GM21447 (cell line): ENCODE measurements around the gene LDHB.
"Not testable (repeated sequence)": the region's sequence is repeated elsewhere in the genome, so short reads cannot be mapped to it uniquely, and the experiment has no call there.

Experiments
- ATAC-seq: cut with Tn5 transposase; IDR thresholded peaks from one replicate; pipeline ENCODE4 v1.9.1; 2021; ENCODE audit not compliant: unreplicated experiment

The LDHB gene

DNA sequence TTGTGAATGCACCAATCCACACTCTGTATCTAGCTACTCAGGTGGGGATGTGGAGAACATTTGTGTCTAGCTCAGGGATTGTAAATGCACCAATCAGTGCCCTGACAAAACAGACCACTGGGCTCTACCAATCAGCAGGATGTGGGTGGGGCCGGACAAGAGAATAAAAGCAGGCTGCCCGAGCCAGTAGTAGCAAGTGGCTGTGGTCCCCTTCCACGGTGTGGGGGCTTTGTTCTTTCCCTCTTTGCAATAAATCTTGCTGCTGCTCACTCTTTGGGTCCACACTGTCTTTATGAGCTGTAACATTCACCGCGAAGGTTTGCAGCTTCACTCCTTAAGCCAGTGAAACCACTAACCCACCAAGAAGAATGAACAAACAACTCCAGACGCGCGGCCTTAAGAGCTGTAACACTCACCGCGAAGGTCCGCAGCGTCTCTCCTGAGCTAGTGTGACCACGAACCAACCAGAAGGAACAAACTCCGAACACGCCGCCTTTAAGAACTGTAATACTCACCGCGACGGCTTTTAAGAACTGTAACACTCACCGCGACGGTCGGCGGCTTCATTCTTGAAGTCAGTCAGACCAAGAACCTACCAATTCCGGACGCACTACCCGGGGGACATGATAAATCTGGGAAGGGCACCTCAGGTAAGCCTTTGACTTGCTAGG, 4.6 kb upstream of the LDHB start:
- no peak for ATAC-seq

DNA sequence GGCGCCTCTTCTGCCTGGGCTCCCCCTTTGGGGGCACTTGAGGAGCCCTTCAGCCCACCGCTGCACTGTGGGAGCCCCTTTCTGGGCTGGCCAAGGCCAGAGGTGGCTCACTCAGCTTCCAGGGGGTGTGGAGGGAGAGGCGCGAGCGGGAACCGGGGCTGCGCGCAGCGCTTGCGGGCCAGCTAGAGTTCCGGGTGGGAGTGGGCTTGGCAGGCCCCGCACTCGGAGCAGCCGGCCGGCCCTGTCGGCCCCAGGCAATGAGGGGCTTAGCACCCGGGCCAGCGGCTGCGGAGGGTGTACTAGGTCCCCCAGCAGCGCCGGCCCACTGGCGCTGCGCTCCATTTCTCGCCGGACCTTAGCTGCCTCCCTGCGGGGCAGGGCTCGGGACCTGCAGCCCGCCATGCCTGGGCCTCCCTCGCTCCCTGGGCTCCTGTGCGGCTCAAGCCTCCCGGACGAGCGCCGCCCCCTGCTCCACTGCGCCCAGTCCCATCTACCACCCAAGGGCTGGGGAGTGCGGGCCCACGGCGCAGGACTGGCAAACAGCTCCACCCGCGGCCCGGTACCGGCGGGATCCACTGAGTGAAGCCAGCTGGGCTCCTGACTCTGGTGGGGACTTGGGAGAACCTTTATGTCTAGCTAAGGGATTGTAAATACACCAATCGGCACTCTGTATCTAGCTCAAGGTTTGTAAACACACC, 3.9 kb upstream of the LDHB start:
- not testable (repeated sequence) for ATAC-seq

DNA sequence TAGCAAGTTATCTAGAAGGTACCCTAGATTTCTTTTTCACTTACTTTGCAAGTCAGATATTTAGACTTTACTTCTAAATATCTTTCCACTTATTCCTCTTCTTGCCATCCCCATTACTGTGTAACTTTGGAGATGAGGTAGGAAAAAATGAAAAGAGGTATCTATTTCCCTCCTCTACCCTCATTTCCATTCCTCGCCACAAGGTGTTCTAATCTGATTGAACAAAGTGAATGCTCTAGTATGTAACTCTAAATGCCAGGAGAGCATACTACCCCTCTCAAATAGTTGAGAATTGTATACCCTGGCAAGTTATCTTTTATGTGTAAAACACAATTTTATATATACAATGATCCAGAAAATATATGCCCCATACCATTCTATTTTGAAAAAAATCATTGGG, 1.7 kb upstream of the LDHB start:
- ATAC-seq, result no peak

DNA sequence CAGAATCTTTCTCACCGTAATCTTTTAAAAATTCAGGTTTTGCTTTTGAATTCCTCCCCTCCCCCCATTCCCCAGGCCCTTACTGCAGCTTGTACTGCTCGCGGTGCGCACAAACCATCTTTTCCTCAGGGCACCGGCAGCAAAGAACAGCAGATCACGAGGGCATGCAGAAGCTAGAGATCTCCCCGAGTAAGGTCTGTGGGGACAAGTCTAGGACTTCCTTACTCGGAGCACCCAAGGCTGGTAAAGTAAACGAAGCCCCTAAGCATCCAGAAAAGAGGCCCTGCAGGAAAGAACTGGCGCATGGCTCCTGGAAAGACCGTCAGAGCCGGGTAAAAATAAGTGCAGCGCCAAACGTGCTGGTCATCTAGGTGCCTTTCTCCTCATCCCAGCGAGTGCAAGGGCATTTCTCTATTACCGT, 727 bp downstream of the LDHB start:
- ATAC-seq, result peak; percentile 46

DNA sequence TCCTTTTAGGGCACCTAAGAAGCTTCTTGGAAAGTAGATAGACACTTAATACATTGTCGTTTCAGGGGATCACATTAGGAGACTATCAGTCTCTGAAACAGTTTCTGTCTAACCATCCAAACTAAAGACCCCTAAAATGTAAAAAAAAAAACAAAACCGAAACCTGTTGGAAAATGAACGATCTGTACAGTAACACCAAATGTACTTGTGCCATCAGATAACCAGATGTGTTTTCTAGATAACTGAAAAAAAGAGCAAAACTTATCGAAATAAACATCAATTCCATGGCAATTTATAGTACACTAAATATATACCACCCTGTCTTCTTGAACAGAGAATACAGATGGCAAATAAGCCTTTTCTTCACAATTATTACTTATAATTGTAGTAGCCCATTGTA, 2.1 kb downstream of the LDHB start:
- no peak for ATAC-seq

DNA sequence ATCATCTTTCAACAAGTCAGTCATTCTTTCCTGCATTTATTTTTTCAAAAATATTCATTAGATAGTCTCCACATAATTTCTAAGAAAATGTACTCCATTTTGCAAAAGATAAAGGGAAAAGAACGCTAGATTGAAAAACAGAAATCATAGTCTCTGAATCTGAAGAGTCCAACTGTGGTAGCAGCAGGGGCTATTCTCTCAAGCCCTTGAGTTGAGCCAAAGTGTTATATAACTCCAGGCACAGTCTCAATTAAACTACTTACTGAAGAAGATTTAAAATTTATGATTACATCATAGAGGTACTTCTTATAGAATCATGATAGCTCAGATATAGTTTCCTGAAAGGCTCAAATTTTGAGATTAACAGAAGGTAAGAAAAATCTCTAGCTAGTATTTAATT, 5.8 kb downstream of the LDHB start:
- ATAC-seq, result no peak

DNA sequence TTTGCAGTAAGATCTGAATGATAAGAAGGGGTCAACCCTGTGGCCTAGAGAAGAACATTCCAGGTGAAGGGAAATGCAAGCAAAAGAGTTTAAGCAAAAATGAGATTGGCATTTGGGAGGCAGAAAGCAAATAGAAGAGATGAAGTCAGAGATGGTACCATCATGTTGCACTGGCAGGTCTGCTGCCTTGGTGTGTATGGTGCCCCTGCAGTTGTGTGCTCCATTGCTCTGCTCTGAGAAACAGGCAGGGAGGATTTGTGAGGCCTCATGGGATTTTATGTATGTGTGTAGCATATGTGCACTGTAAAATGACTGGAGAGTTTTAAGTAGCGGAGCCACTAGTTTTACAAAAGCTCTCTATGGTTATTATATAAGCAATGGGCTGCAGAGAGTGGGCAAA, 6.6 kb downstream of the LDHB start:
- ATAC-seq, result no peak

DNA sequence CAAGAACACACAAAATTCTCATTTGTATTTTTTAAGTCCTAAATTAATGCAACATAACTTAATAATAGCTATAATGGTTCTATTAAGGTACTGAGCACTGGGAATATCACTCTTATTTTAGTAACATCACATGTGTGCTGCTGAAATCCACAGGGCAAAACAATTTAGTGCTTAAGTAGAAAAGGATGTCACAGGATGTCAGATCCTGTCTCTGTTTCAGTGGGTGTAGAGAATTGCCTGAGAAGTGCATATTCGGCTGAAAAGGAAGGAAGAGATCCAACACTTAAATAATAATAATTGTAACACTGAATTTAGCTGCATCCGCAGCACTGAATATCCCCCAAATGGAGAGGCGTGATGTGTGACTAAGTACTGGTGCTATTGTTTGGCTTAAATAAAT, 8.6 kb downstream of the LDHB start:
- no peak for ATAC-seq

DNA sequence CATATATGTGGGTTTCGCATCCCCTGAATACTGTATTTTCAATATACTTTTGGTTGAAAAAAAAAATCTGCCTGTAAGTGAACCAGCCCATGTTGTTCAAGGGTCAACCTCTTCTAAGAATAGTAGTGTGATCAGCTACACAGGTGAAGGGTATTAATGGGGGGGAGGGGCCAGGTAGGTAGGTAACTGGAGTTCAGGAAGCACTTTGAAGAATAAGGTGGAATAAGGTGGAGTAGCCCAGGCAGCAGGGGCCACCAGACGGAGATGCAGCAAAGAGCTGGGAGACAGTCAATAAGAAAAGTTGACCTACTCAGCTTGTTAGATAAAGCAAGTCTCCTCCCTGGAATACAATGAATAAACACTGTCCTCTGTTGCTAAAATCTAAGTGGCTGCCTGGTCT, 9.3 kb downstream of the LDHB start:
- no peak for ATAC-seq

DNA sequence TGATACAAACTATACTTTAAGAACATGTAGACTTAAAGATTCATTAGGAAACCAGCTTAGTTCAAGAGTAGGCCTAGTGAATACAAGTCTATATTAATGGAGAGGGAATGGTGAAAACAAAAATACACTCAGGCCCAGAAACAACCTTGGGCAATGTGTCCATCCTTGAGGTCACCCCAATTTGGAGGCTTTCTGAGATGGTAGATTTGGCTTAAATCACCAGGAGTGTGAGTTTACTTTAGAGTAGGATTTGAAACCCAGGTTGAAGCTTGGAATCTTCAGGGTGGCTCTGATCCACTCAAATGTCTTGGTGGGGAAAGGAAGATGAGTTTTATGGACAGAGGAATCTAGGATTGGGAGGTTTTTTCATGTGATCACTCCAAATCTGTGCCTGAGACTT, 10.5 kb downstream of the LDHB start:
- no peak for ATAC-seq

DNA sequence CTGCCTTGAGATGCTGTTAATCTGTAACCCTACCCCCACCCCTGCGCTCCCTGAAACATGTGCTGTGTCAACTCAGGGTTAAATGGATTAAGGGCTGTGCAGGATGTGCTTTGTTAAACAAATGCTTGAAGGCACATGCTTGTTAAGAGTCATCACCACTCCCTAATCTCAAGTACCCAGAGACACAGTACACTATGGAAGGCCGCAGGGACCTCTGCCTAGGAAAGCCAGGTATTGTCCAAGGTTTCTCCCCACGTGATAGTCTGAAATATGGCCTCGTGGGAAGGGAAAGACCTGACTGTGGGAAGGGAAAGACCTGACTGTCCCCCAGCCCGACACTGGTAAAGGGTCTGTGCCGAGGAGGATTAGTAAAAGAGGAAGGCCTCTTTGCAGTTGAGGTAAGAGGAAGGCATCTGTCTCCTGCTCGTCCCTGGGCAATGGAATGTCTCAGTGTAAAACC, 12.6 kb downstream of the LDHB start:
- not testable (repeated sequence) for ATAC-seq

DNA sequence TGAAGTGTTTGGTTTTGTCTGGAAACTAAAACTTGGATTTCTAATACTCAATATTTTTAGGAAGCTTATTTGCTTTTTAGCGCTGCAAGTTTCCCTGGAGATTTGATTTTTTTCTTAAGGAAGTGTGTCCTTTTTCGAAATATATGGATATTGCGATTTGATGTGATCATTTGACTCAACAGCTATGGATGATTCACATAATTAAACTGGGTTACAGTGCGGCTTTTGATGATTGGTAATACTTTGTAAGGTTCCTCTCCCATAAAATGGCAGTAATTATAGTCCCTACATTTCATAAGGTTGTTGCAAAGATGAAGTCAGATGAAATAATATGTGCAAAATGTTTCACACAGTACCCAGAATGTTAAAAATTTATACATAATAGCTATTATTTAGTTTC, 13.1 kb downstream of the LDHB start:
- ATAC-seq, result no peak

DNA sequence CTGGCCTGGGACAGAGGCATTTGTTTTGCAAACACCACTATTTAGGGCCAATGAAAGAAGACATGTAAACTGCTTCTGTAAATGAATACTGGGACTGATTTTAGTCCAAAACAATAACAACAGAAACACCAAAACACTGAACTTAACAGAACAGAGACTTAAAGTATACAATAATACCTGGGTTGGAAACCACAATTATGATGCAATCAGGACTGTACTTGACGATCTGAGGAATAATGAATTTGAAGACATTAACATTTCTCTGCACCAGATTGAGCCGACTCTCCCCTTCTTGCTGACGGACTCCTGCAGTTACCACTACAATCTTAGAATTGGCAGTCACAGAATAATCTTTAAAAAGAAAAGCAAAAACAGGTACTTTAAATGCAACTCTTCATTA, 13.9 kb downstream of the LDHB start:
- ATAC-seq, result no peak

DNA sequence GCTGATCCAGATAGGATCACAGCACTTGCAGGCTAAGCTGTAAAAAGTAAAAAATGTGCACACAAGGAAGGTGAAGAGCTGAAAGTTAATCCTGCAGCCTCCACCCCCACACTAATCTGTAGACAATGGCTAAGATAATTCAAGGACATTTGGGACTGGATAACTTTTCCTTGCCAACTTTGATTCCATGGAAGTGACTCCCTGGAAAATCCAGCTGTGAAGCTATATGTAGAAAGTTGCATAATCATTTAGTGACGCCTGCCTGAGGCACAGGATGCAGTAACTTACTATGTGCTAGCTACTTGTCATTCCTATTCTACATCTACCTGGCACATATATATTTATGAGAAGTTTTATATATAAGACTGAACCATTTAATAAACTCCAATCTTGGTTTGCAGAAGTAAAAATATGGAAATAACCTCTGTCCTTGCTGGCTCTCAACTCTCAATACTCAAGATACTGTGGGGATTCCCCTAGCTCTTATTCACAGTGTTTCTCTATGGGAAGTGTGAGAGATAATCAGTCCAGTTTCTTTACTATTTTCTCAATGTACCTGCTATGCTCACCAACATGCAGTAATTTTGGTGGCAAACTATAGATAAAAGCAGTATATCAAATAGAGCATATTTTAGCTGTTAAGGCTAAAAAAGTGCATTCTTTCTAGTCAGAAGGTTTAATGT, 14.8 kb downstream of the LDHB start:
- ATAC-seq, result peak; percentile 79

DNA sequence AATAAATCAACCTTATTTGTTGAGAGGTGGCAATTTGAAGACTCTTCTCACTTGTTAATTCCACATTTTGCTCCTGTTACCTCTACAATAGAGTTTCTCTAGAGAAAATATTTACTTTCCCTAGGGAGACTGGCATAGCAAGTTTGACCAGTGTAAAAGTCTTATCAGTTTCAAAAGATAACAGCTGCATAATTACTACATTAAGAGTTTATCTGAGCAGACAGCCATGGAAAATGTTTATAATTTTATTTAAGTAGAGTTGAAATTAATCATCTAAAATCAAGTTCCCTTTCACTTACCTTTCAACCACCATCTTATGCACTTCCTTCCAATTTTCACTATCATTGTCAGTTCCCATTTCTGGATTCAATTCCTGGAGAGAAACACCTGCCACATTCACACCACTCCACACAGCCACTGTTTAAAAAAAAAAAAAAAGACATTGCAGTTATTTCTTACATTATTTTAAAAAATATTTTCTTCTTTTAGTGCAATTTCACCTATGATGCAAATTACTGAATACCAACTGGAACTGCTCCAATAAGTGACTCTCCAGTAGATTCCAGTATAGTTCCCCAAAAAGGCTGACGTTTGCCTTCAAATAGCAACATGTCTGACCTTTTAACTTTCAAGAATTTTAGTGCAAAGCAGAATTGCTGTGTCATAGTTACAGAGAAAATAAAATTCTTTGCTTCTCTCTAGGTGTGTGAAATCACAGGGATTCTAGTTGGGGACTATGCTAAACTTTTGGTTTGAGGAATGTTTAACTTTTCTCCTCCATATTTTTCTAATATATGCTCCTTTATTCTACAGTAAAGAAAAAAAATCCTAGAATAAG, 19.4 kb downstream of the LDHB start:
- no peak for ATAC-seq

DNA sequence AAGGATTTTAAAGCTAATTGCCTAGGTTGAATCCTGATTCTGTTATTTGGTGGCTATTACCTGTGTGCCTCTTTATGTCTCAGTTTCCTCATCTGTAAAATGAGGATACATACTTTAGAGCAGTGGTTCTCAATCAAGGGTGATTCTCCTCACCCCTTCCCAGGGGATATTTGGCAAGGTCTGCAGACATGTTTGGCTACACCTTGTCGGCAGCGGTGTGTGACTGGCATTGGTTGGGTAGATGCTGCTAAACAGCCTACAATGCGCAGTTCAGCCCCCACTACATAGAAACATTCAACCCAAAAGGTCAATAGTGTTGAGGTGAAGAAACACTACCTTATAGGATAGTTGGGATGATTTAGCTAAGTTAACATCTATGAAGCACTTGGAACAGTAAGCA, 23.4 kb downstream of the LDHB start:
- ATAC-seq, result no peak

DNA sequence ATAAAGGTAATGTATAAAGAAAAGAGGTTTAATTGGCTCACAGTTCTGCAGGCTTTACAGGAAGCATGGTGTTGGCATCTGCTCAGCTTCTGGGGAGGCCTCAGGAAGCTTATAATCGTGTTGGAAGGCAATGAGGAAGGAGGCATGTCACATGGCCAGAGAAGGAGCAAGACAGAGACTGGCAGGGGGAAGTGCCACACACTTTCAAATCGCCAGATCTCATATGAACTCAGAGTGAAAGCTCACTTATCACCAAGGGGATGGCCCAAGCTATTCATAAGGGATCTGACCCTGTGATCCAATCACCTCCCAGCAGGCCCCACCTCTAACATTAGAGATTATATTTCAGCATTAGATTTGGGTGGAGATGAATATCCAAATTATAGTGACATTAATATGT, 26.3 kb downstream of the LDHB start:
- ATAC-seq, result no peak

DNA sequence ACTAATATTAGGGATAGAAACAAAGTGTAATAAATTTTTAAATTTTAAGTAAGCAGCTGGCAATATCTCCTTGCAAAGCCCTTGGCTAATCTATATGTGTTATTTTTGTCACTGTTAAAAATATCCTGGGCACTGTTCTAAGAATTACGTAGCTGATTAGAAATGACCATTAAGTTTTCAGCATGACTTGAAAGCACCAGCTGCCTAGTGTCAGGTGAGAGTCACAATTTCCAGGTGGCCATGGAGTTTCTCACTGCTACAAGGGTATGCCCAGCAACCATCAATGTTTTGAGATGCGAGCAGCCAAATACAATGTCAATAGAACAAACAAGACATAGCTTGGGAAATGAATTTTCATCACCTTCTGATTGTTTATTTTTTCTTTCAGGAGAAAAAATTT, 29.7 kb downstream of the LDHB start:
- no peak for ATAC-seq

DNA sequence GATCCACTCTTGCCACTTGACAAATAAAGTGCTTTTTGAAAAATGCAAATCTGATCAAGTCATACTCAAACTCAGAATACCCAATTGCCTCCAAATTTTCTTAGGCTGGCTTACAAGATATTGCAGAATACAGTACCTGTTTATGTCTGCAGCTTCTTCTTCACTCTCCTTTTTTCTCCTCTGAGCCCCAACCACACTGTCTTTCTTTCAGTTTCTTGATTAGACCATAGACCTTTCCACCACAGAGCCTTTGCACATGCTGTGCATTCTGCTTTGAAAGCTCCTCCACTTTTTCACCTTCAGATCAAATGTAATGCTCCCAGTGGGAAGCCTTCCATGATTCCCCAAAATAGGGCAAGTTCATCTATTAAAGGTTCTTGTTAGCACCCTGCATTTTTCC, 39.1 kb downstream of the LDHB start:
- no peak for ATAC-seq

DNA sequence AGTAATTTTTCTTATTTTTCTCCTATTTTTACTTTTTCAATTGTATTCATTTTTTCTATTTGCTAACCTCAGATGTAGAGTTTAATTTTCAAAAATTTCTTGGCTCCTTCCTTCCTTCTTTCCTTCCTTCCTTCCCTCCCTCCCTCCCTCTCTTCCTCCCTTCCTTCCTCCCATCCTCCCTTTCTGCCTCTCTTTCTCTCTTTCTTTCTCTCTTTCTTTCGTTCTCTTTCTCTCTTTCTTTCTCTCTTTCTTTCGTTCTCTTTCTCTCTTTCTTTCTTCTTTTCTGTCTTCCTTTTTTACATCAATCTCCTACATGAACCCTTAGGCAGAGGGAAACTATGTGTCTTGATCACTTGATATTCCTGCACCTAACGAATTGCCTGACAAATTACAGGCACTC, 40.6 kb downstream of the LDHB start:
- ATAC-seq, result no peak

DNA sequence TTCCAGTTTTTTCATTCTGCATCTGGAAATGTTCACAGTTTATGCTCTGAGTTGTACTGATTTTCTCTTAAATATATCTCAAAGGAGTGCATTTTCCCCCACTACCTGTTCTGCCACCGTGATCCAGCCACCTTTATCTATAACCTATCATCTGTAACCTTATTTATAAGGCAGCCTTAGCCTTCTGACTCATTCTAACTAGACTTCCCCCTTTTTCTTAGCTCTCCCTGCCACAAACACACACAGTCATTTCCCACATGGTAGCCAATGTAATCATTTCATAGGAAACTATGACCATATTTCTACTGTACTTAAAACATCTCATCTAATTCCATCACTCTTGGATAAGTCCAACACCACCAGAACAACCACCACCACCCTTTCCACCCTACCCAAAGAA, 42.2 kb downstream of the LDHB start:
- ATAC-seq, result no peak
